Hematopoietic multipotent progenitor cell treated with erythropoietin and hydrocortisone succinate and interleukin-3 and kit ligand, for 6 days (in vitro differentiated cells): ENCODE measurements around the gene TRERF1.
A peak's percentile ranks its signal among the peaks of the same experiment; 100 is the strongest.
"Not testable (repeated sequence)": the region's sequence is repeated elsewhere in the genome, so short reads cannot be mapped to it uniquely, and the experiment has no call there.

Source experiments
- DNase-seq: peaks from one replicate; pipeline ENCODE4 v3.0.0-alpha.2; 2015

The TRERF1 gene

GRCh38 chr6:42332916-42333315 lies 118.8 kb downstream of the TRERF1 start:
- peak; percentile 50 for DNase-seq

- DNase-seq, result no peak
Measured at GRCh38 chr6:42331019-42331418, 120.7 kb downstream of the TRERF1 start.

GRCh38 chr6:42326248-42326647 lies 125.5 kb downstream of the TRERF1 start:
- DNase-seq, result no peak

- DNase-seq, result not testable (repeated sequence)
Measured at GRCh38 chr6:42324656-42325324, 126.9 kb downstream of the TRERF1 start.

- DNase-seq, result no peak
Measured at GRCh38 chr6:42322676-42323075, 129.1 kb downstream of the TRERF1 start.

- no peak for DNase-seq
Measured at GRCh38 chr6:42321976-42322375, 129.8 kb downstream of the TRERF1 start.

- DNase-seq, result no peak
Measured at GRCh38 chr6:42320762-42321161, 131.0 kb downstream of the TRERF1 start.

- DNase-seq, result no peak
Measured at GRCh38 chr6:42318480-42318879, 133.2 kb downstream of the TRERF1 start.

- no peak for DNase-seq
Measured at GRCh38 chr6:42316981-42317380, 134.7 kb downstream of the TRERF1 start.

- peak; percentile 61 for DNase-seq
Measured at GRCh38 chr6:42315991-42316970, 135.4 kb downstream of the TRERF1 start.

- no peak for DNase-seq
Measured at GRCh38 chr6:42315259-42315990, 136.3 kb downstream of the TRERF1 start.

GRCh38 chr6:42314571-42315258 lies 137.0 kb downstream of the TRERF1 start:
- no peak for DNase-seq

GRCh38 chr6:42313941-42314570 lies 137.7 kb downstream of the TRERF1 start:
- peak; percentile 52 for DNase-seq

- no peak for DNase-seq
Measured at GRCh38 chr6:42313038-42313437, 138.7 kb downstream of the TRERF1 start.

- DNase-seq, result no peak
Measured at GRCh38 chr6:42307141-42307470, 144.6 kb downstream of the TRERF1 start.

GRCh38 chr6:42306439-42307140 lies 145.1 kb downstream of the TRERF1 start:
- no peak for DNase-seq

GRCh38 chr6:42304053-42304712 lies 147.5 kb downstream of the TRERF1 start:
- DNase-seq, result no peak

- no peak for DNase-seq
Measured at GRCh38 chr6:42302411-42302810, 149.3 kb downstream of the TRERF1 start.

- no peak for DNase-seq
Measured at GRCh38 chr6:42301986-42302385, 149.7 kb downstream of the TRERF1 start.

GRCh38 chr6:42300701-42301100 lies 151.0 kb downstream of the TRERF1 start:
- no peak for DNase-seq

- no peak for DNase-seq
Measured at GRCh38 chr6:42300185-42300584, 151.5 kb downstream of the TRERF1 start.
